ENCODE data around the gene IL31RA.

IL31RA gene

GRCh38 chr5:55895346-55895745, 44.2 kb downstream of the IL31RA start:
- Histone ChIP-seq H3K4me2 (ENCODE audit: low read length) (no peak overlapping the region), H2AFZ (ENCODE audit: low read depth, low read length) (no peak overlapping the region), H3K36me3 (replicated peaks; ENCODE audit: low read depth, low read length) (no peaks in the 10 kb centered on the region), H3K4me3 (ENCODE audit: low read length) (no peak overlapping the region), H3K27ac (ENCODE audit: low read length) (no peak overlapping the region), H3K79me2 (ENCODE audit: low read length) (no peaks in the 10 kb centered on the region), H3K9me3 (ENCODE audit: insufficient read depth, low read length) (no peaks in the 10 kb centered on the region), H4K20me1 (ENCODE audit: insufficient read depth, low read length) (no peaks in the 10 kb centered on the region), H3K9ac (ENCODE audit: low read length) (no peak overlapping the region), H3K27me3 (ENCODE audit: low read depth, low read length) (no peaks in the 10 kb centered on the region), H3K4me1 (ENCODE audit: low read length) (peaks cover 25% of the 10 kb centered on the region)
- TF ChIP-seq EZH2phosphoT487 (IDR thresholded peaks at IDR 0.05; ENCODE audit: low read depth) (no peak), CTCF (IDR thresholded peaks at IDR 0.05; ENCODE audit: low read depth, low read length) (no peak)

- Histone ChIP-seq H2AFZ (ENCODE audit: low read depth, low read length) (no peak overlapping the region), H3K4me2 (ENCODE audit: low read length) (no peak overlapping the region), H3K79me2 (ENCODE audit: low read length) (no peaks in the 10 kb centered on the region), H3K4me1 (ENCODE audit: low read length) (peaks cover 34% of the 10 kb centered on the region), H3K36me3 (replicated peaks; ENCODE audit: low read depth, low read length) (no peaks in the 10 kb centered on the region), H3K9ac (ENCODE audit: low read length) (no peak overlapping the region), H3K9me3 (ENCODE audit: insufficient read depth, low read length) (no peaks in the 10 kb centered on the region), H3K4me3 (ENCODE audit: low read length) (no peak overlapping the region), H3K27me3 (ENCODE audit: low read depth, low read length) (no peaks in the 10 kb centered on the region), H4K20me1 (ENCODE audit: insufficient read depth, low read length) (no peaks in the 10 kb centered on the region), H3K27ac (ENCODE audit: low read length) (no peak overlapping the region)
- TF ChIP-seq CTCF (IDR thresholded peaks at IDR 0.05; ENCODE audit: low read depth, low read length) (no peak), EZH2phosphoT487 (IDR thresholded peaks at IDR 0.05; ENCODE audit: low read depth) (no peak)
These were observed 45.1 kb downstream of the IL31RA start for GRCh38 chr5:55896238-55896637.

- Histone ChIP-seq H3K9ac (ENCODE audit: low read length) (no peak overlapping the region), H2AFZ (ENCODE audit: low read depth, low read length) (no peak overlapping the region), H3K9me3 (ENCODE audit: insufficient read depth, low read length) (no peaks in the 10 kb centered on the region), H3K4me1 (ENCODE audit: low read length) (peaks cover 34% of the 10 kb centered on the region), H3K27me3 (ENCODE audit: low read depth, low read length) (no peaks in the 10 kb centered on the region), H3K36me3 (replicated peaks; ENCODE audit: low read depth, low read length) (no peaks in the 10 kb centered on the region), H3K79me2 (ENCODE audit: low read length) (no peaks in the 10 kb centered on the region), H3K4me3 (ENCODE audit: low read length) (no peak overlapping the region), H3K4me2 (ENCODE audit: low read length) (no peak overlapping the region), H4K20me1 (ENCODE audit: insufficient read depth, low read length) (no peaks in the 10 kb centered on the region), H3K27ac (ENCODE audit: low read length) (no peak overlapping the region)
- no peak for TF ChIP-seq EZH2phosphoT487 (IDR thresholded peaks at IDR 0.05; ENCODE audit: low read depth)
- no peak for TF ChIP-seq CTCF (IDR thresholded peaks at IDR 0.05; ENCODE audit: low read depth, low read length)
These were observed 45.5 kb downstream of the IL31RA start for GRCh38 chr5:55896663-55897062.

GRCh38 chr5:55897206-55897894, 46.2 kb downstream of the IL31RA start:
- TF ChIP-seq CTCF (IDR thresholded peaks at IDR 0.05; ENCODE audit: low read depth, low read length) (no peak), EZH2phosphoT487 (IDR thresholded peaks at IDR 0.05; ENCODE audit: low read depth) (no peak)
- no peak overlapping the region for H2AFZ ChIP-seq (ENCODE audit: low read depth, low read length)
- no peaks in the 10 kb centered on the region for H3K27me3 ChIP-seq (ENCODE audit: low read depth, low read length)
- H4K20me1 ChIP-seq (ENCODE audit: insufficient read depth, low read length), result no peaks in the 10 kb centered on the region
- no peaks in the 10 kb centered on the region for H3K36me3 ChIP-seq (replicated peaks; ENCODE audit: low read depth, low read length)
- no peak overlapping the region for H3K27ac ChIP-seq (ENCODE audit: low read length)
- H3K79me2 ChIP-seq (ENCODE audit: low read length), result no peaks in the 10 kb centered on the region
- H3K4me2 ChIP-seq (ENCODE audit: low read length), result no peak overlapping the region
- H3K4me1 ChIP-seq (ENCODE audit: low read length), result peaks cover 34% of the 10 kb centered on the region
- no peak overlapping the region for H3K9ac ChIP-seq (ENCODE audit: low read length)
- H3K4me3 ChIP-seq (ENCODE audit: low read length), result no peak overlapping the region
- no peaks in the 10 kb centered on the region for H3K9me3 ChIP-seq (ENCODE audit: insufficient read depth, low read length)

Data from OCI-LY3 (cell line).